GM18861 (cell line): Measurements from ENCODE around the gene DCDC2C.

Experiments
- ATAC-seq: cut with Tn5 transposase; IDR thresholded peaks from one replicate; pipeline ENCODE4 v1.9.1; 2021; ENCODE audit not compliant: unreplicated experiment

Gene DCDC2C

GRCh38 chr2:3672861-3673678 is 30.3 kb upstream of the DCDC2C start:
- ATAC-seq = no peak

- ATAC-seq = no peak
Measured at GRCh38 chr2:3674066-3674845, 29.1 kb upstream of the DCDC2C start.

- no peak for ATAC-seq
Measured at GRCh38 chr2:3675687-3676086, 27.7 kb upstream of the DCDC2C start.

- no peak for ATAC-seq
Measured at GRCh38 chr2:3677436-3677835, 25.9 kb upstream of the DCDC2C start.

- ATAC-seq = no peak
Measured at GRCh38 chr2:3678212-3678611, 25.2 kb upstream of the DCDC2C start.

- no peak for ATAC-seq
Measured at GRCh38 chr2:3679180-3679579, 24.2 kb upstream of the DCDC2C start.

GRCh38 chr2:3679616-3680393 is 23.6 kb upstream of the DCDC2C start:
- ATAC-seq = no peak

- no peak for ATAC-seq
Measured at GRCh38 chr2:3680548-3681345, 22.6 kb upstream of the DCDC2C start.

GRCh38 chr2:3681625-3682024 is 21.8 kb upstream of the DCDC2C start:
- no peak for ATAC-seq

- no peak for ATAC-seq
Measured at GRCh38 chr2:3682811-3683210, 20.6 kb upstream of the DCDC2C start.

GRCh38 chr2:3683748-3684454 is 19.5 kb upstream of the DCDC2C start:
- ATAC-seq = no peak

GRCh38 chr2:3689998-3690748 is 13.2 kb upstream of the DCDC2C start:
- no peak for ATAC-seq

- ATAC-seq = no peak
Measured at GRCh38 chr2:3692375-3692774, 11.0 kb upstream of the DCDC2C start.

GRCh38 chr2:3696545-3696944 is 6.8 kb upstream of the DCDC2C start:
- no peak for ATAC-seq

- no peak for ATAC-seq
Measured at GRCh38 chr2:3701071-3701470, 2.3 kb upstream of the DCDC2C start.

GRCh38 chr2:3703757-3704355 is 481 bp downstream of the DCDC2C start:
- ATAC-seq = no peak

GRCh38 chr2:3704692-3705091 is 1.3 kb downstream of the DCDC2C start:
- no peak for ATAC-seq

GRCh38 chr2:3705782-3706181 is 2.4 kb downstream of the DCDC2C start:
- ATAC-seq = no peak

GRCh38 chr2:3706892-3707291 is 3.5 kb downstream of the DCDC2C start:
- ATAC-seq = no peak
